ENCODE results near the gene SKI. TPM values are rescaled to one million over a fixed set of nuclear protein-coding genes. Genes with fewer than 3 reads are reported as not detected.

The SKI gene
- total and polyA plus RNA-seq, 2 donors (not counting 1 experiment from before 2014, with no cell fraction given), result 14.9 to 74.9 TPM

DNA sequence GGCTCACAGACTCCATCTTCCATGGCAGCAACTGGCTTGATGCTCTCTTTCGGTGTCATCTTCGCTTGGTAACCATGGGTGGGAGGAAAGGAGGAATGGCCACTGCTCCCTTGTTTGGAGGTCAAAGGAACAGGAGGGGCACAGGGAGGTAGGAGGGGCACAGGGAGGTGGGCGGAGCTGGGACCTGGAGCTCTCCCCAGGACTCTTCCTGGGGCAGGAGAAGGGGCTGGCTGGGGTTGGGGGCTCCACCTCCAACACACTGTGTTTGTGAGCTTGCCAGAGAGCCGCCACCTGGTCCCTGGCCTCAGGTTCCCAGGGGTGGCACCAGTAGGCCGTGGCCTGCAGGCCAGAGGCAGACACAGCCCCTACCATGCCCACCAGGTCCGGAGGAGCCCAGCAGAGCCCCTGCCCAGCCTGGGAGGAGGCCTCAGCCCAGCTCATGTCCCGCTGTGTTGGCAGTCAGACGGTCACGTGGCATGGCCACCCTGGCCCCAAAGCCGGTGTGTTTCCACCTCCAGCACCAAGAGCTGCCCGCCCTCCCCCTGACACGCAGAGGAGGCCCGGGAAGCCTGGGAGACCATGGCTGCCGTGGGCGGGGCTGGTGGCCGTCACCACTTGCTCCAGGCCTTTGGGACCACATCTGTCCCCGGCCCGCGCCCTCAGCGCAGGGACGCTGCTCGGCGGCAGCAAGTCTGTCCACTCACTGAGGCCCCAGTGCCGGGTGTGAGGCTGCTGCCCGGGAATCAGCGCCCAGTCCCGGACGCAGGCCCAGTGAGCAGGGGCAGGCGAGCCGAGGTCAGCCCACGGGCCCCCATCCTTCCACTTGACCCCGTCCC, 89.3 kb downstream of the SKI start:
- TF ChIP-seq, protein P1, sequence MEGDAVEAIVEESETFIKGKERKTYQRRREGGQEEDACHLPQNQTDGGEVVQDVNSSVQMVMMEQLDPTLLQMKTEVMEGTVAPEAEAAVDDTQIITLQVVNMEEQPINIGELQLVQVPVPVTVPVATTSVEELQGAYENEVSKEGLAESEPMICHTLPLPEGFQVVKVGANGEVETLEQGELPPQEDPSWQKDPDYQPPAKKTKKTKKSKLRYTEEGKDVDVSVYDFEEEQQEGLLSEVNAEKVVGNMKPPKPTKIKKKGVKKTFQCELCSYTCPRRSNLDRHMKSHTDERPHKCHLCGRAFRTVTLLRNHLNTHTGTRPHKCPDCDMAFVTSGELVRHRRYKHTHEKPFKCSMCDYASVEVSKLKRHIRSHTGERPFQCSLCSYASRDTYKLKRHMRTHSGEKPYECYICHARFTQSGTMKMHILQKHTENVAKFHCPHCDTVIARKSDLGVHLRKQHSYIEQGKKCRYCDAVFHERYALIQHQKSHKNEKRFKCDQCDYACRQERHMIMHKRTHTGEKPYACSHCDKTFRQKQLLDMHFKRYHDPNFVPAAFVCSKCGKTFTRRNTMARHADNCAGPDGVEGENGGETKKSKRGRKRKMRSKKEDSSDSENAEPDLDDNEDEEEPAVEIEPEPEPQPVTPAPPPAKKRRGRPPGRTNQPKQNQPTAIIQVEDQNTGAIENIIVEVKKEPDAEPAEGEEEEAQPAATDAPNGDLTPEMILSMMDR (IDR thresholded peaks at IDR 0.05), result no peak
- TF ChIP-seq EZH2 (IDR thresholded peaks at IDR 0.05; ENCODE audit: borderline replicate concordance, insufficient read depth, low read depth, low read length, poor library complexity, severe bottlenecking), result no peak
- Histone ChIP-seq H2AFZ (ENCODE audit: insufficient read depth, low read depth, low read length, poor library complexity, severe bottlenecking) (no peak overlapping the region), H3K9me3 (ENCODE audit: control extremely low read depth in 1 of 3, control insufficient read depth in 2 of 3, insufficient read depth in 1 of 3, low read length in 2 of 3) (no peaks in the 10 kb centered on the region), H3K4me2 (replicated peaks; ENCODE audit: low read depth, low read length, poor library complexity, severe bottlenecking) (no peak overlapping the region), H3K27me3 (replicated peaks in 1 of 4; ENCODE audit: control extremely low read depth in 1 of 4, control insufficient read depth in 3 of 4, insufficient read depth in 4 of 4, low read length in 3 of 4) (peaks cover 0 to 20% (median 0%) of the 10 kb centered on the region in 4 experiments), H3K79me2 (ENCODE audit: control insufficient read depth, insufficient read depth, low read length) (no peaks in the 10 kb centered on the region), H3K36me3 (replicated peaks in 1 of 2; ENCODE audit: control extremely low read depth in 1 of 2, control insufficient read depth in 1 of 2, extremely low read depth in 1 of 2, insufficient read depth in 2 of 2, low read length in 1 of 2) (no peaks in the 10 kb centered on the region), H3K4me1 (ENCODE audit: control insufficient read depth in 2 of 2, insufficient read depth in 2 of 2, low read length in 2 of 2) (peaks cover 30 to 37% of the 10 kb centered on the region in 2 donors), H3K4me3 (ENCODE audit: control extremely low read depth in 1 of 5, extremely low read depth in 1 of 5, insufficient read depth in 1 of 5, low read depth in 2 of 5, low read length in 4 of 5) (no peak overlapping the region), H4K20me1 (ENCODE audit: control insufficient read depth, insufficient read depth, low read length, poor library complexity, severe bottlenecking) (no peaks in the 10 kb centered on the region), H3K9ac (ENCODE audit: low read length) (no peak overlapping the region), H3K27ac (ENCODE audit: low read length in 2 of 2) (no peak overlapping the region)
- intact Hi-C loops (cut with micrococcal nuclease), result no loop called here
- Mint-ChIP-seq H3K4me1 (peaks cover 18% of the 10 kb centered on the region), H3K9me3 (ENCODE audit: insufficient read depth) (no peaks in the 10 kb centered on the region), H3K27ac (peak overlapping the region; percentile 82), H3K4me3 (peak overlapping the region; percentile 49), H3K27me3 (no peaks in the 10 kb centered on the region)
- 98% methylated on average over 32 of the region's 32 CpGs for WGBS (ENCODE audit: insufficient coverage)
- DNase-seq (peak; percentile 21), ATAC-seq (ENCODE audit: low read depth) (no peak)
- ChIA-PET POLR2A (interaction anchor here (1.4 kb wide), 1 partner anchor 88 kb away, joined by 4 read pairs; no protein-coding TSS in a partner anchor), CTCF (interaction anchor here (2.9 to 4.5 kb wide), 5 partner anchors 17 to 122 kb away, joined by 11 to 27 read pairs (median 19); partner anchors contain the start of gene FAAP20)

Measured in B cell (primary cell).